ENCODE measurements around the gene CPA4. TPM values are rescaled to one million over a fixed set of nuclear protein-coding genes. Genes with fewer than 3 reads are reported as not detected.

Gene CPA4
- total RNA-seq, 2 experiments from 2014 or later: not detected

Other genes starting within 250 kb of the CPA4 start
- gene ZC3HC1, start 241.8 kb upstream of the CPA4 start, total RNA-seq (2014; rRNA removed; shearing (Covaris generic)): 20.3 and 27.5 TPM in 2 replicates
- 24.2 and 32.5 TPM in 2 replicates for gene ZC3HC1, start 241.8 kb upstream of the CPA4 start, total RNA-seq (2022)
- gene KLHDC10, start 222.6 kb upstream of the CPA4 start, total RNA-seq (2014; rRNA removed; shearing (Covaris generic)): 15.9 and 24.1 TPM in 2 replicates
- 16.7 and 21.2 TPM in 2 replicates for gene KLHDC10, start 222.6 kb upstream of the CPA4 start, total RNA-seq (2022)
- 18.1 and 21.1 TPM in 2 replicates for gene TMEM209, start 87.8 kb upstream of the CPA4 start, total RNA-seq (2014; rRNA removed; shearing (Covaris generic))
- 37.9 and 44.0 TPM in 2 replicates for gene TMEM209, start 87.8 kb upstream of the CPA4 start, total RNA-seq (2022)
- not detected in 2 replicates for gene SSMEM1, start 85.3 kb upstream of the CPA4 start, total RNA-seq (2014; rRNA removed; shearing (Covaris generic))
- not detected in 2 replicates for gene SSMEM1, start 85.3 kb upstream of the CPA4 start, total RNA-seq (2022)
- not detected in 2 replicates for gene CPA2, start 26.3 kb upstream of the CPA4 start, total RNA-seq (2014; rRNA removed; shearing (Covaris generic))
- gene CPA2, start 26.3 kb upstream of the CPA4 start, total RNA-seq (2022): not detected in 2 replicates
- not detected in 2 replicates for gene CPA5, start 51.7 kb downstream of the CPA4 start, total RNA-seq (2014; rRNA removed; shearing (Covaris generic))
- gene CPA5, start 51.7 kb downstream of the CPA4 start, total RNA-seq (2022): not detected in 2 replicates
- gene CPA1, start 87.3 kb downstream of the CPA4 start, total RNA-seq (2014; rRNA removed; shearing (Covaris generic)): not detected in 2 replicates
- not detected in 2 replicates for gene CPA1, start 87.3 kb downstream of the CPA4 start, total RNA-seq (2022)
- gene CEP41, start 147.9 kb downstream of the CPA4 start, total RNA-seq (2014; rRNA removed; shearing (Covaris generic)): 19.6 and 25.6 TPM in 2 replicates
- 35.4 and 41.1 TPM in 2 replicates for gene CEP41, start 147.9 kb downstream of the CPA4 start, total RNA-seq (2022)
- 1.8 and 5.2 TPM in 2 replicates for gene MEST, start 198.9 kb downstream of the CPA4 start, total RNA-seq (2014; rRNA removed; shearing (Covaris generic))
- 1.2 and 1.5 TPM in 2 replicates for gene MEST, start 198.9 kb downstream of the CPA4 start, total RNA-seq (2022)